GM12878 (cell line): ENCODE data around the gene PACS1.

Experiments
- CTCF ChIP-seq, 3 experiments: IDR thresholded peaks in 2 of 3; conservative IDR thresholded peaks in 1 of 3; 2 replicates each; pipeline ENCODE4 v1.5.1; 2011; ENCODE audit warnings: low read depth in 3 of 3, low read length in 3 of 3, mild to moderate bottlenecking in 3 of 3, control low read depth in 2 of 3, moderate library complexity in 2 of 3, inconsistent platforms in 1 of 3, mixed read lengths in 1 of 3; ENCODE audit not compliant: control insufficient read depth in 2 of 3, insufficient read depth in 1 of 3; ENCODE audit errors: extremely low read depth in 1 of 3
- EP300 ChIP-seq, 2 experiments: fragments of 150-350 bp in 1 of 2; IDR thresholded peaks; 2 replicates each; pipeline ENCODE4 v1.6.1; 2011 to 2012; ENCODE audit warnings: low read depth in 2 of 2, low read length in 2 of 2, borderline replicate concordance in 1 of 2, improper control_type of control experiment in 1 of 2, inconsistent platforms in 1 of 2; ENCODE audit not compliant: control insufficient read depth in 1 of 2
- GABPA ChIP-seq: IDR thresholded peaks from 2 replicates; pipeline ENCODE4 v1.6.1; 2014; ENCODE audit warnings: antibody characterized with exemption, low read depth, mild to moderate bottlenecking, inconsistent platforms
- MAX ChIP-seq: IDR thresholded peaks from 2 replicates; pipeline ENCODE4 v1.6.1; 2012; ENCODE audit warnings: low read depth, low read length, improper control_type of control experiment
- NBN ChIP-seq: fragments of 450-650 bp; IDR thresholded peaks from 2 replicates; pipeline ENCODE4 v1.6.1; 2016
- PML ChIP-seq: IDR thresholded peaks from 2 replicates; pipeline ENCODE4 v1.6.1; 2012; ENCODE audit warnings: low read length, inconsistent platforms
- POLR2A ChIP-seq: IDR thresholded peaks from 2 replicates; pipeline ENCODE4 v1.6.1; 2011; ENCODE audit warnings: low read depth, mild to moderate bottlenecking, low read length
- POLR2AphosphoS2 ChIP-seq: IDR thresholded peaks from 2 replicates; pipeline ENCODE4 v1.6.1; 2011; ENCODE audit warnings: low read depth, mild to moderate bottlenecking, low read length, improper control_type of control experiment, moderate library complexity
- POLR2AphosphoS5 ChIP-seq: IDR thresholded peaks from 2 replicates; pipeline ENCODE4 v1.6.1; 2011; ENCODE audit warnings: mild to moderate bottlenecking, low read length, inconsistent platforms
- RAD51 ChIP-seq: fragments of 450-650 bp; IDR thresholded peaks from 2 replicates; pipeline ENCODE4 v1.6.1; 2016; ENCODE audit warnings: moderate library complexity, mild to moderate bottlenecking, inconsistent platforms
- SUZ12 ChIP-seq: fragments of 200-600 bp; sonication (generic); IDR thresholded peaks from one replicate; pipeline ENCODE4 v1.6.1; 2018; ENCODE audit warnings: antibody characterized with exemption, mild to moderate bottlenecking; ENCODE audit not compliant: unreplicated experiment
- TAF1 ChIP-seq: IDR thresholded peaks from 2 replicates; pipeline ENCODE4 v1.6.1; 2011; ENCODE audit warnings: mild to moderate bottlenecking, low read depth, low read length, borderline replicate concordance
- ZNF24 ChIP-seq: fragments of 450-650 bp; IDR thresholded peaks from 2 replicates; pipeline ENCODE4 v1.6.1; 2017; ENCODE audit warnings: antibody characterized with exemption, mild to moderate bottlenecking

GRCh38 chr11:66204412-66204811, 134.3 kb downstream of the PACS1 start:
- no peak for TF ChIP-seq POLR2AphosphoS2
- no peak for TF ChIP-seq CTCF (IDR thresholded peaks at IDR 0.05 in 2 of 3, conservative IDR thresholded peaks at IDR 0.05 in 1 of 3; ENCODE audit: control insufficient read depth in 2 of 3, extremely low read depth in 1 of 3, insufficient read depth in 1 of 3, low read depth in 3 of 3, low read length in 3 of 3)
- no peak for TF ChIP-seq ZNF24
- no peak for TF ChIP-seq GABPA
- TF ChIP-seq PML = no peak
- no peak for TF ChIP-seq RAD51
- no peak for TF ChIP-seq POLR2AphosphoS5
- no peak for TF ChIP-seq EP300 (IDR thresholded peaks at IDR 0.05; ENCODE audit: borderline replicate concordance in 1 of 2, control insufficient read depth in 1 of 2, low read depth in 2 of 2, low read length in 2 of 2)
- TF ChIP-seq POLR2A = no peak
- no peak for TF ChIP-seq TAF1
- TF ChIP-seq MAX = no peak
- no peak for TF ChIP-seq NBN
- no peak for TF ChIP-seq SUZ12
